Measurements from ENCODE around the gene METRN.
A peak's percentile ranks its signal among the peaks of the same experiment; 100 is the strongest.
"Not testable (repeated sequence)": the region's sequence is repeated elsewhere in the genome, so short reads cannot be mapped to it uniquely, and the experiment has no call there.

The METRN gene

GRCh38 chr16:735982-736453, 21.1 kb downstream of the METRN start:
- no peak for DNase-seq (ENCODE audit: low read depth)

GRCh38 chr16:736936-737481, 22.1 kb downstream of the METRN start:
- DNase-seq (ENCODE audit: low read depth), result no peak

- DNase-seq (ENCODE audit: low read depth), result no peak
Measured at GRCh38 chr16:739560-740458, 24.9 kb downstream of the METRN start.

- DNase-seq (ENCODE audit: low read depth), result peak; percentile 41
Measured at GRCh38 chr16:740459-740763, 25.5 kb downstream of the METRN start.

GRCh38 chr16:740764-741505, 26.0 kb downstream of the METRN start, which contains the start of gene CIAO3:
Gene CIAO3 (minus strand): TSS chr16:740997. CDS start chr16:740985, 12 bp downstream.
- peak; percentile 77 for DNase-seq (ENCODE audit: low read depth)

GRCh38 chr16:741986-742629, 27.2 kb downstream of the METRN start:
- DNase-seq (ENCODE audit: low read depth), result no peak

- DNase-seq (ENCODE audit: low read depth), result not testable (repeated sequence)
Measured at GRCh38 chr16:742894-743293, 28.0 kb downstream of the METRN start.

GRCh38 chr16:743794-744500, 29.0 kb downstream of the METRN start:
- no peak for DNase-seq (ENCODE audit: low read depth)

GRCh38 chr16:745739-746138, 30.8 kb downstream of the METRN start:
- no peak for DNase-seq (ENCODE audit: low read depth)

GRCh38 chr16:746637-747036, 31.7 kb downstream of the METRN start:
- DNase-seq (ENCODE audit: low read depth), result no peak

GRCh38 chr16:747978-748746, 33.2 kb downstream of the METRN start:
- no peak for DNase-seq (ENCODE audit: low read depth)

- no peak for DNase-seq (ENCODE audit: low read depth)
Measured at GRCh38 chr16:749010-749409, 34.1 kb downstream of the METRN start.

- no peak for DNase-seq (ENCODE audit: low read depth)
Measured at GRCh38 chr16:750485-750884, 35.6 kb downstream of the METRN start.

- no peak for DNase-seq (ENCODE audit: low read depth)
Measured at GRCh38 chr16:751152-752006, 36.5 kb downstream of the METRN start.

- DNase-seq (ENCODE audit: low read depth), result no peak
Measured at GRCh38 chr16:752007-752312, 37.0 kb downstream of the METRN start.

GRCh38 chr16:754121-754607, 39.2 kb downstream of the METRN start:
- DNase-seq (ENCODE audit: low read depth), result not testable (repeated sequence)

- DNase-seq (ENCODE audit: low read depth), result no peak
Measured at GRCh38 chr16:754656-755055, 39.7 kb downstream of the METRN start.

- DNase-seq (ENCODE audit: low read depth), result no peak
Measured at GRCh38 chr16:756428-756827, 41.5 kb downstream of the METRN start.

GRCh38 chr16:759110-759910, 44.4 kb downstream of the METRN start:
- no peak for DNase-seq (ENCODE audit: low read depth)
